HG03097 (cell line): ENCODE data around the gene SIK3.

ENCODE experiments used
- ATAC-seq: cut with Tn5 transposase; IDR thresholded peaks from one replicate; pipeline ENCODE4 v1.9.1; 2021; ENCODE audit not compliant: unreplicated experiment, low FRiP score

The SIK3 gene

GRCh38 chr11:116976941-116977570, 121.2 kb downstream of the SIK3 start:
- ATAC-seq = no peak

- no peak for ATAC-seq
Observed at GRCh38 chr11:116975661-116976060, 122.6 kb downstream of the SIK3 start.

DNA sequence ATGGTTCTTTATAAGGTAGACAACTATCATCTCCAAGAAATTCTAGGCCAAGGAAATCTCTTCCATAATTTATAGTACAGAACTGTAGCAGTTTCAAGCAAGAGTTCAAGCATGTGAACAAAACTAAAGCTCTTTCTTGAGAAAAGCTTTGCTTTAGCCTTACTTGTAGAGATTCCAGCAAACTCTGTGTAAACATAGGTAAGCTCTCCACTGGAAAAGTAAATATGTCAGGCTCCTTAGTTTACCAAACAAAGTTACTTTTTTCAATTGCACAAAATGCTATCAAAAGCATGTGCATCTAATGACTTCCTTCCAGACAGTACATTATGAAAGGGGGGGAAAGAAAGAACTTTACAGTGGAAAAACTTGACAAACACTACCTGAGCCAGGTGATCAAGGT, 125.0 kb downstream of the SIK3 start:
- ATAC-seq = no peak

- ATAC-seq = no peak
Observed at GRCh38 chr11:116972691-116973090, 125.5 kb downstream of the SIK3 start.

DNA sequence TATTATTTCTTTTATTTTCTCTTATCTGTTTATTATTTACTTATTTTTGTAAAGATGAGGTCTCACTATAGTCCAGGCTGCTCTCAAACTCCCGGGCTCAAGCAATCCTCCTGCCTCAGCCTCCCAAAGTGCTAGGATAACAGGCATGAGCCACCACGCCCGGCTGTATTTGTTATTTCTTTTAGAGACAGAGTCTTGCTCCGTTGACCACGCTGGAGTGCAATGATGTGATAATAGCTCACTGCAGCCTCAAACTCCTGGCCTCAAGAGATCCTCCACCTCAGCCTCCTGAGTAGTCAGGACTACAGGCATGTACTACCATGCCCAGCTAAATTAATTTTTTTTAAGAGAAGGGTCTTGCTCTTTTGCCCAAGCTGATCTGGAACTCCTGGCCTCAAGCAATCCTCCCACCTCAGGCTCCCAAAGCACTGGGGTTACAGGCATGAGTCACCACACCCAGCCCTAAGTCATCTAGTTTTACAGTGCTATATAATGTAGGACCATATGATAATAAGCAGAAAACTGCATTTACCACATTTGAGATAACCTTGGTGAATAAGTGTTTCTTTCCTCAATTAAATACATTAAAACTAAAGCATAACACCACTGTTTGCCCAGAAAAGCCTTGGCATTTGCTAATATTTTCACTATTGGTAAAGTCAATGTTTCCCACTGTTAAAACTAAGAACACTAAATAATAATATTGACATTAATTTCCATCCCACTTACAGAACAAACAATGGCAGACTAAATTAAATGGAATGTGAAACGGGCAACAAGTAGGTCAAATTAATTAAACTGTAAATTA, 127.5 kb downstream of the SIK3 start:
- ATAC-seq = no peak

GRCh38 chr11:116969694-116970093, 128.5 kb downstream of the SIK3 start:
- ATAC-seq = no peak

DNA sequence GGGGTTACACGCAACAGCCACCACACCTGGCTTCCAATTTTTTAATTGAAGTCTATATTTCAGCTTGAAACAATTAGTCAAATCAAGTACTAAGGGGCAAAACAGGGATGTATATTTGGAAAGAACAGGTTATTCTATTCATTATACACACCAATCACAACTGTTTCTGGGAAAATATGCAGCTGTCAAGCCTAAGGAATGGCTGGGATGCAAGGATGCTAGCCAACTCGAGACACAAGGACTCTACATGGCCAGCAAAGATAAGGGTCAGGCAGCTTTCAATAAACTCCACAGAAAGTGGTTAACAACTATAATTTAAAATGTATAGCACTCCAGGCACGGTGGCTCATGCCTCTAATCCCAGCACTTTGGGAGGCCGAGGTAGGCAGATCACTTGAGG, 134.0 kb downstream of the SIK3 start:
- no peak for ATAC-seq

DNA sequence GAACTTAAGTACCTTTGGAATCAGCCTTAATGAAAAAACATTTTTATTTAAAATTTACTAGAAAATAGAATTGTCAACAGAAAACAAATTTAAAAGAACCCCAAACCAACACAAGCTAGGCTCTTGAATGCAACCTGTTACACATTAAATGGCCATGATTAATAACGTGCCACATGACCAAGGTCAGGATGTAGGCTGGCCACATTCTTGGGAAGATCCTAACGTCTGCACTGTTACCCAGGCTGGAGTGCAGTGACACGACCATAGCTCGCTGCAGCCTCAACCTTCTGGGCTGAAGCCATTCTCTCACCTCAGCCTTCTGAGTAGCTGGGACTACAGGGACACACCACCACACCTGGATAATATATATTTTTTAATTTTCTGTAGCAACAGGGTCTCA, 134.4 kb downstream of the SIK3 start:
- ATAC-seq = no peak

- no peak for ATAC-seq
Observed at GRCh38 chr11:116962108-116962507, 136.1 kb downstream of the SIK3 start.

DNA sequence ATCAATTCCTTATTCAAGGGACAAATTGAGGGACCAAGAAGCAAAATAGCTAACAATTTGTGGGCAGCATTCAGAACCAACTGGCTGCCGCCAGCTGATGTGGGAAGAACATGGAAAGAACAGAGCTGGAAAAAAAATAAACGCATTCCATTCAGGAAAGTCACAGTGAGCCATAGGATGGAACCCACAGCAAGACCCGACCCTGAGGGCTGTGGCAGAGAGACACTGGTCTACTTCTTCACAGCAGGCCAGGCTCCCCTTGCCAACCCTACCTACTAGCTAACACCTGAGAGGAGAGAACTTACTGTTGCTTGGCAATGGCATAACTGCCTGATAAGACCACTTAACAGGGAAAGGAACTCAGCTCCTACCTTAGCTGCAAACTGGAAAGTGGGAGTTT, 137.3 kb downstream of the SIK3 start:
- ATAC-seq = no peak

GRCh38 chr11:116958246-116958645, 140.0 kb downstream of the SIK3 start:
- no peak for ATAC-seq

GRCh38 chr11:116955949-116956348, 142.3 kb downstream of the SIK3 start:
- no peak for ATAC-seq

DNA sequence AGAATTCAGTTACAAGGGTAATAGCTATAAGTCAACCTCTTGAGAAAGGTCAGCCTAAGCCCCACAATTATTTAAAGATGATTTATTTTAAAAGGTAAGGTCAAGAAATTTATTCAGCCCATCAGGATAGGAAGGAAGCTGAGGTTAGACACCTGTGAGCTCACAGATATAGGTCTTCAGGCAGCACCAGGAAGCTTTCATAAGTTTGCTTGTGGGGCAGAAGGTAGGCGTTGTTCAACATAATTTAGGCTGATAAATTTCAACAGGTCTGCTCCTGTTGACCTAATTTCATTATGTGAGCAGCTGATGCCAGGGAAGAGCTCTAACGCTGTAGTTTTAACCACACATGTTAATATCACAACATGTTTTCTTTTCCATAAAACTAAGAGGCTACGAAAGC, 142.7 kb downstream of the SIK3 start:
- ATAC-seq = no peak

GRCh38 chr11:116953530-116954285, 144.5 kb downstream of the SIK3 start:
- ATAC-seq = no peak

DNA sequence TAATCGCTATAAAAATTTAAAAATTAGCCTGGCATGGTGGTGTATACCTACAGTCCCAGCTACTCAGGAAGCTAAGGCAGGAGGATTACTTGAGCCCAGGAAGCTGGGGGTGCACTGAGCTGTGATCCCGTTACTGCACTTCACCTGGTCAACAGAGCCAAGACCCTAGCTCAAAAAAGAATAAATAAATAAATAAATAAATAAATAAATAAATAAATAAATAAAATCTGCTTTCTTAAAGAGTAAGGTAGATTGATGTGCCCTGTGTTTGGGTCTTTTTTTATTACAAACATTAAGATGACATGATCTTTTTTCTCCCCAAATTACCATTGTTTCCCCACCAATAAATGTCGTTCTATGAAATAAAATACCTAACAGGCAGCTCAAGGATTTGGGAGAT, 146.5 kb downstream of the SIK3 start:
- no peak for ATAC-seq

DNA sequence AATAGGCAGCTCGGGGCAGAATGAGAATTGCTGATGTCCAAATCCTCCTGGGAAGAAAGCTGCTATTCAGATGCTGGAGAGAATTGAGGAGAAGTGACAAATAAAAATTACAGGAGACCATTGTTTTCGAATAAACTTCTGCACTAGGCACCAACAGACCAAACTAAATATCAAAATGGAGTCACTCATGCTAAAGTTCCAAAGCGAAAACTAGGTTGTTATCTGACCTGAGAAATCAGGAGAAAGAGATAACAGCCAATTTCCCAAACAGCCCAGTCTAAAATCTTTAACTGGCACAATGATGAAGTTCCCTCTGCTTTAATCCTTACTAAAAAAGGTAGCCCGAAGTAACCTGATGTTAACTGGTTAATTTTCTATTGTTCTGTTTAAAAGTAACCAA, 148.0 kb downstream of the SIK3 start:
- ATAC-seq = no peak

DNA sequence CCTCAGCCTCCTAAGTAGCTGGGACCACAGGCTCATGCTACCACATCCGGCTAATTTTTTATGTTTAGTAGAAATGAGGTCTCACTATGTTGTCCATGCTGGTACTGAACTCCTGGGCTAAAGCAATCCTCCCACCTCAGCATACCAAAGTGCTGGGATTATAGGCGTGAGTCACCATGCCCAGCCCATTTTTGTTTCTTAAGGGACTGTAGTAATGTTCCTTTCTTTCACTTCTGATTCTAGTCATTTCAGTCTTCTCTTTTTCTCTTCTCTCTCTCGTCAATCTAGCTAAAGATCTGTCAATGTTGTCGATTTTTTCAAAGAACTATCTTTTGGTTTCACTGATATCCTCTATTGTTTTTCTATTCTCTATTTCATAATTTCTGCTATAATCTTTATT, 149.8 kb downstream of the SIK3 start:
- ATAC-seq = no peak

GRCh38 chr11:116946414-116946813, 151.8 kb downstream of the SIK3 start:
- ATAC-seq = no peak

GRCh38 chr11:116939499-116939898, 158.7 kb downstream of the SIK3 start:
- ATAC-seq = no peak

GRCh38 chr11:116938471-116939070, 159.7 kb downstream of the SIK3 start:
- ATAC-seq = no peak

DNA sequence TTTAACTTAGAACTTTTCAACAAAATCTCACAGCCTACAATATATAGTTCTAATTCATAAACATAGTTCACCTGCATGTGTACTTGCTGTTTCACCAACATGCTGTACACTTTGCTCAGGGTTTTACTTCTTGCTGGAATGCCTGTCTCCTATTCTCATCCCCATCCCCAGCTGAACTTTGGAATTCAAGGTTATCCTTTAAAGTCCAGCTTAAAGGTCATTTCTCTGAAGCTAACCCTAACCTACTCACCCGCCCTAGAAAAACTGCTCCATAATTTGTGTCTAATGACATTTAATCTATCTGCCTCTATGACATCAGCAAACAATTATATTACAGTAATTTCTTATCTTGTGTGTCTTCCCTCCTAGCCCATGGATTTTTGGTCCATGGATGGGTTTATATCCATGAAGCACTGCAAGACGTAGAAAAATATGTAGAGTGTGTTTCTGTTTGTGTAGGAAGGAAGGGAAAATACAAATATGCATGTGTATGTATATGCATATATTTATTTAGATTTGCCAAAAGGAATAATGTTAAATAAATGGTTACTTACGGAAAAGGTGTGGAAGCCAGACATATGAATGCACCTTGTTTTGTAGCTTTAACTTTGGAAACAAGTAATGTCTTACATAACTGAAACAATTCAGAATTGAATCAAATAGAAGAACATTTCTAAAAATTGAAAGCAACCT, 161.3 kb downstream of the SIK3 start:
- no peak for ATAC-seq
